CD4-positive, alpha-beta T cell (primary cell): ENCODE measurements around the gene FAM131C. TPM values are rescaled to one million over a fixed set of nuclear protein-coding genes. Genes with fewer than 3 reads are reported as not detected.
A peak's percentile ranks its signal among the peaks of the same experiment; 100 is the strongest.

Experiments used
- ATAC-seq: fragments of 200-7000 bp; cut with Tn5 transposase; one replicate; pipeline ENCODE4 v1.10.0; 2022; ENCODE audit warnings: mild to moderate bottlenecking; ENCODE audit not compliant: poor library complexity
- CTCF ChIA-PET: fragments of 350-600 bp; sonication (Branson Sonifier 250); formaldehyde crosslinking; loops from one replicate; lab custom pipeline; 2021; ENCODE audit warnings: antibody characterized with exemption, inconsistent platforms; lab: Charles Lee
- POLR2A ChIA-PET: fragments of 350-600 bp; sonication (Branson Sonifier 250); formaldehyde crosslinking; loops from one replicate; lab custom pipeline; 2021; ENCODE audit warnings: antibody characterized with exemption, inconsistent platforms; lab: Charles Lee
- DNase-seq, 14 experiments: peaks; one replicate each; pipeline ENCODE4 v3.0.0-alpha.2; 2013 to 2020; ENCODE audit warnings: mixed read lengths in 2 of 14
- H3K27ac ChIP-seq, 2 donors: one replicate each; pipeline versions ENCODE4 v1.5.1 to v1.7.0; 2013; ENCODE audit warnings: low read length in 2 of 2, low read depth in 1 of 2, mild to moderate bottlenecking in 1 of 2
- H3K27me3 ChIP-seq, 2 experiments: 1 replicate in 1 of 2; 2 replicates in 1 of 2; pipeline versions ENCODE4 v1.6.1 to v1.7.0; 2013; ENCODE audit warnings: low read length in 2 of 2, control low read depth in 1 of 2, mild to moderate bottlenecking in 1 of 2, moderate library complexity in 1 of 2; ENCODE audit not compliant: insufficient read depth in 2 of 2, control insufficient read depth in 1 of 2
- H3K36me3 ChIP-seq: one replicate; pipeline ENCODE4 v1.6.1; 2013; ENCODE audit warnings: low read length, control low read depth; ENCODE audit not compliant: insufficient read depth
- H3K4me1 ChIP-seq: one replicate; pipeline ENCODE4 v1.6.1; 2013; ENCODE audit warnings: low read length, control low read depth; ENCODE audit not compliant: insufficient read depth
- H3K4me3 ChIP-seq: one replicate; pipeline ENCODE4 v1.5.1; 2013; ENCODE audit warnings: mild to moderate bottlenecking, low read length, moderate library complexity
- H3K9me3 ChIP-seq, 2 experiments: 1 replicate in 1 of 2; 2 replicates in 1 of 2; pipeline versions ENCODE4 v1.6.1 to v1.7.0; 2013; ENCODE audit warnings: low read length in 2 of 2, mild to moderate bottlenecking in 2 of 2, control low read depth in 1 of 2, moderate library complexity in 1 of 2; ENCODE audit not compliant: control insufficient read depth in 1 of 2, insufficient read depth in 1 of 2
- H3K27ac Mint-ChIP-seq: one replicate; pipeline ENCODE4 v1.8.0; 2020; ENCODE audit warnings: mixed read lengths
- H3K27me3 Mint-ChIP-seq: one replicate; pipeline ENCODE4 v1.8.0; 2021; ENCODE audit warnings: mixed read lengths
- H3K36me3 Mint-ChIP-seq: one replicate; pipeline ENCODE4 v1.8.0; 2021; ENCODE audit warnings: low read depth, mixed read lengths
- H3K4me1 Mint-ChIP-seq: one replicate; pipeline ENCODE4 v1.8.0; 2021; ENCODE audit warnings: low read depth, mixed read lengths
- H3K4me3 Mint-ChIP-seq: one replicate; pipeline ENCODE4 v1.8.0; 2020; ENCODE audit warnings: mild to moderate bottlenecking, mixed read lengths
- H3K9me3 Mint-ChIP-seq: one replicate; pipeline ENCODE4 v1.8.0; 2020; ENCODE audit warnings: mixed read lengths
- intact Hi-C, 2 experiments: fragments of 100-400 bp; cut with DNase I in 1 of 2; cut with micrococcal nuclease in 1 of 2; formaldehyde crosslinking; loops; one replicate each; pipeline versions ENCODE4 v1.15.1 to v1.9.0; 2023 to 2025; cut with DNase I, micrococcal nuclease
- total RNA-seq, 174 experiments: library from RNA in 2 of 174; stranded (reverse) in 2 of 174; gene quantifications; one replicate each; pipeline ENCODE4 v1.2.3 and lab custom pipeline; 2021 to 2026
- TF ChIP-seq, protein P1 (sequence below): fragments of 200-600 bp; IDR thresholded peaks from one replicate; pipeline ENCODE4 v1.8.0; 2022; ENCODE audit warnings: antibody characterized with exemption, mild to moderate bottlenecking

FAM131C gene
- total RNA-seq, 2 experiments from 2014 or later, result not detected

DNA sequence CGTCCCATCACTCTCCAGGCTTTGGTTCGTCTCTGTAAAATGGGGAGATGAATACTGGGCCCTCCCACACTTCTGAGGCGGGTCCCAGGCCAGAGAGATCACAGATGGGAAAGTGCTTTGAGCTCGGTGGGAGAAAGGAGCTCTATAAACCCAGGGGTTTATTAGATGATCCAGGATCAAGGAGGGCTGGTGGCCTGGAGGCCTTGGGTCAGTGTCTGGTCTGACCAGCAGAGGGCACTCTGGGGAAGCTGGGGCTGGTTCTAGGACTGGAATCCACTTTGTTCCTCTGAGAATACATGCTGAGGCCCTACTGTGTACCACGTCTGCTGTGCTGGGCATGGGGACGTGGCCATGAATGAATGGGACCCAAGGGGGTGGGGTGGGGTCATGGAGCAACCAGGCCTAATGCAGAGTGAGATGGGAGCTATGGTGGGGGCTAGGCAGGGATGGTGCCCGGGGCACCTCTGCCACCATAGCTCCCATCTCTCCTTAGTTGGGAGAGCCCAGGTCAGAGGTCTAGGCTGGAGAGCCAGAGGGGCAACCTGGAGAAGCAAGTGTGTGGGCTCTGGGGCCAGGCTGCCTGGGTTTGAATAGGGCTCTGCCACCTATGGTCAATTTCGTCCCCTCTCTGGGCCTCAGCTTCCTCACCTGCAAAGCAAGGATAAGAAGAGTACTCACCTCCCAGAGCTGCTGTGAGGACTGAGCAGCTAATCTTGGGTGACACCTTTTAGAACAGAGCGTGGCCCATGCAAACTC, 9.0 kb upstream of the FAM131C start:
- no peaks in the 10 kb centered on the region for H3K36me3 ChIP-seq
- ChIA-PET CTCF (interaction anchor here (0.7 to 1.3 kb wide), 10 partner anchors 9 to 166 kb away, joined by 3 to 6 read pairs (median 3); partner anchors contain the start of genes CPLANE2 and FAM131C), POLR2A (no interaction called here)
- Mint-ChIP-seq H3K27me3 (no peaks in the 10 kb centered on the region), H3K36me3 (no peaks in the 10 kb centered on the region), H3K4me3 (no peak overlapping the region), H3K27ac (no peak overlapping the region), H3K4me1 (no peaks in the 10 kb centered on the region), H3K9me3 (no peaks in the 10 kb centered on the region)
- intact Hi-C loops, result loop anchor here in 1 of 2 experiments (5.0 kb wide), 1 partner anchor 280 kb away; no protein-coding TSS in a partner anchor
- DNase-seq (peak; percentile 38 to 74 (median 55)), ATAC-seq (peak; percentile 58)
- no peak overlapping the region for H3K27ac ChIP-seq
- H3K27me3 ChIP-seq, result no peaks in the 10 kb centered on the region
- TF ChIP-seq, protein P1, sequence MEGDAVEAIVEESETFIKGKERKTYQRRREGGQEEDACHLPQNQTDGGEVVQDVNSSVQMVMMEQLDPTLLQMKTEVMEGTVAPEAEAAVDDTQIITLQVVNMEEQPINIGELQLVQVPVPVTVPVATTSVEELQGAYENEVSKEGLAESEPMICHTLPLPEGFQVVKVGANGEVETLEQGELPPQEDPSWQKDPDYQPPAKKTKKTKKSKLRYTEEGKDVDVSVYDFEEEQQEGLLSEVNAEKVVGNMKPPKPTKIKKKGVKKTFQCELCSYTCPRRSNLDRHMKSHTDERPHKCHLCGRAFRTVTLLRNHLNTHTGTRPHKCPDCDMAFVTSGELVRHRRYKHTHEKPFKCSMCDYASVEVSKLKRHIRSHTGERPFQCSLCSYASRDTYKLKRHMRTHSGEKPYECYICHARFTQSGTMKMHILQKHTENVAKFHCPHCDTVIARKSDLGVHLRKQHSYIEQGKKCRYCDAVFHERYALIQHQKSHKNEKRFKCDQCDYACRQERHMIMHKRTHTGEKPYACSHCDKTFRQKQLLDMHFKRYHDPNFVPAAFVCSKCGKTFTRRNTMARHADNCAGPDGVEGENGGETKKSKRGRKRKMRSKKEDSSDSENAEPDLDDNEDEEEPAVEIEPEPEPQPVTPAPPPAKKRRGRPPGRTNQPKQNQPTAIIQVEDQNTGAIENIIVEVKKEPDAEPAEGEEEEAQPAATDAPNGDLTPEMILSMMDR, result peak; percentile 73
- no peak overlapping the region for H3K4me3 ChIP-seq
- no peaks in the 10 kb centered on the region for H3K9me3 ChIP-seq
- peaks cover 13% of the 10 kb centered on the region for H3K4me1 ChIP-seq

DNA sequence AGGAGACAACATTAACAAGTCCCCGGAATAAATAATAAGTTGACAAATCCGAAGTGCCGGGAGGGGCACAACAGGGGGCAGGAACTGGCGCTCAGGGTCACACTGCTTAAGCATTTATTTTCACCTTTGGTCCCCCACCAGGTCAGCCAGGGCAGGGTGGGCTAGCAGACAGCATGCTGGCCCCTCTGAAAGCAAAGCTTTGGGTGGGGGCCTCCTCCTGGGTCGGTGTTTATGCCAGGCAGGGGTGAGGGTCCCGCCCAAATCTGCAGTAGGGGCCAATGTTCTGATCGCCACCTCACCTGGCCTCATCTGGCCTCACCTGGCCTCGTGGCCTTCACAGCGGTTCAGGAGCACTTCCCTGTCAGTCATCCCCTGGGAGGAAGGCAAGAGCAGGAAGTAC, 8.2 kb upstream of the FAM131C start:
- POLR2A ChIA-PET, result no interaction called here
- intact Hi-C loops, result loop anchor here in 1 of 2 experiments (5.0 kb wide), 1 partner anchor 281 kb away; no protein-coding TSS in a partner anchor
- H3K9me3 ChIP-seq, result no peaks in the 10 kb centered on the region

DNA sequence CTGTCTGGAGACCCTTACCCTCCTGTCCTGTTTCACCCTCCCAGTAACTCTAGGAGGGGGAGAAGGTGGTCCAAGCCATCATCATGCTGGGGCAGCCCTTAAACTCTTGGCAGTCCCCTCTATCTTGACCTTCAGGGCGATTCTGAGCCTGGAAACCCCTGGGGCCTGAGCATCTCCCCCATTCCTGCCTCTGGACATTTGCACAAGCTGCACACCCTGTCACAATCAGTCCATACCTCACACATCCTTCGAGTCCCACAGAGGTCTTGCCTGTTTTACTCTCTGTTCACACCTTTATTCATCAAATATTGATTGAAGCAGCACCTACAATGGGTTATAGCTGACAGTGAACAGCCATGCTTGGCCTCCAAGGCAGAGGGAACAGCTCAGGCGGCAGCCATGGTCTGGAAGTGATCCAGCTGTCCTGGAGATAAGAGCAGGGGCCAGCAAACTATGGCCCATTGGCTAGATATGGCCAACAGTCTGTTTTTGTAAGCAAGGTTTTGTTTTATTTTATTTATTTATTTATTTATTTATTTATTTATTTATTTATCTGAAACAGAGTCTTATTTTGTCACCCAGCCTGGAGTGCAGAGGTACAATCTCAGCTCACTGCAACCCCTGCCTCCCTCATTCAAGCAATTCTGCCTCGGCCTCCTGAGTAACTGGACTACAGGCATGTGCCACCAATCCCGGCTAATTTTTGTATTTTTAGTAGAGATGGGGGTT, 7.1 kb upstream of the FAM131C start:
- Mint-ChIP-seq H3K27me3 (peaks cover 5% of the 10 kb centered on the region), H3K4me3 (no peak overlapping the region), H3K4me1 (no peaks in the 10 kb centered on the region), H3K9me3 (no peaks in the 10 kb centered on the region), H3K36me3 (no peaks in the 10 kb centered on the region), H3K27ac (no peak overlapping the region)
- CTCF ChIA-PET, result interaction anchor here (1.0 to 2.6 kb wide), 2 partner anchors 103 to 107 kb away, joined by 3 to 6 read pairs; no protein-coding TSS in a partner anchor
- Histone ChIP-seq H3K9me3 (no peaks in the 10 kb centered on the region), H3K27ac (no peak overlapping the region), H3K36me3 (no peaks in the 10 kb centered on the region), H3K4me1 (peaks cover 13% of the 10 kb centered on the region), H3K4me3 (no peak overlapping the region), H3K27me3 (no peaks in the 10 kb centered on the region)
- TF ChIP-seq, protein P1, result no peak
- POLR2A ChIA-PET, result no interaction called here
- ATAC-seq (no peak), DNase-seq (no peak)
- intact Hi-C loops, result loop anchor here in 1 of 2 experiments (5.0 kb wide), 1 partner anchor 282 kb away; no protein-coding TSS in a partner anchor

More for the DNA sequence above, 8.2 kb upstream of the FAM131C start:
- H3K27me3 ChIP-seq, result no peaks in the 10 kb centered on the region
- no peak for ATAC-seq
- Mint-ChIP-seq H3K9me3 (no peaks in the 10 kb centered on the region), H3K27ac (no peak overlapping the region), H3K36me3 (no peaks in the 10 kb centered on the region), H3K4me1 (no peaks in the 10 kb centered on the region), H3K4me3 (no peak overlapping the region), H3K27me3 (no peaks in the 10 kb centered on the region)
- TF ChIP-seq, protein P1, result no peak
- CTCF ChIA-PET, result interaction anchor here (1.1 to 1.3 kb wide), 4 partner anchors 48 to 157 kb away, joined by 3 to 4 read pairs (median 4); no protein-coding TSS in a partner anchor
- no peak for DNase-seq
- H3K4me1 ChIP-seq, result peaks cover 13% of the 10 kb centered on the region
- H3K27ac ChIP-seq, result no peak overlapping the region
- no peak overlapping the region for H3K4me3 ChIP-seq
- no peaks in the 10 kb centered on the region for H3K36me3 ChIP-seq
